Fibroblast of the aortic adventitia (primary cell): ENCODE data around the gene POU6F2. TPM values are rescaled to one million over a fixed set of nuclear protein-coding genes. Genes with fewer than 3 reads are reported as not detected.

Experiments
- DNase-seq: peaks from one replicate; pipeline ENCODE4 v3.0.0-alpha.2; 2010; ENCODE audit warnings: low read depth
- H3K4me3 ChIP-seq: 2 replicates; pipeline ENCODE4 v1.5.1; 2011; ENCODE audit warnings: low read depth, mild to moderate bottlenecking, control low read depth, low read length, moderate library complexity
- total RNA-seq: library from RNA; depleted of rRNA; stranded (reverse); fragments of >200 nt; gene quantifications from 2 replicates; pipeline ENCODE4 v1.2.3, GENCODE V29; 2012; ENCODE audit warnings: low replicate concordance
- TF ChIP-seq, protein P1 (sequence below): IDR thresholded peaks from 2 replicates; pipeline ENCODE4 v1.5.1; 2011; ENCODE audit warnings: mild to moderate bottlenecking, low read length, control low read depth, inconsistent platforms; ENCODE audit not compliant: insufficient read depth

POU6F2 gene
- total RNA-seq, 1 donor: not detected

DNA sequence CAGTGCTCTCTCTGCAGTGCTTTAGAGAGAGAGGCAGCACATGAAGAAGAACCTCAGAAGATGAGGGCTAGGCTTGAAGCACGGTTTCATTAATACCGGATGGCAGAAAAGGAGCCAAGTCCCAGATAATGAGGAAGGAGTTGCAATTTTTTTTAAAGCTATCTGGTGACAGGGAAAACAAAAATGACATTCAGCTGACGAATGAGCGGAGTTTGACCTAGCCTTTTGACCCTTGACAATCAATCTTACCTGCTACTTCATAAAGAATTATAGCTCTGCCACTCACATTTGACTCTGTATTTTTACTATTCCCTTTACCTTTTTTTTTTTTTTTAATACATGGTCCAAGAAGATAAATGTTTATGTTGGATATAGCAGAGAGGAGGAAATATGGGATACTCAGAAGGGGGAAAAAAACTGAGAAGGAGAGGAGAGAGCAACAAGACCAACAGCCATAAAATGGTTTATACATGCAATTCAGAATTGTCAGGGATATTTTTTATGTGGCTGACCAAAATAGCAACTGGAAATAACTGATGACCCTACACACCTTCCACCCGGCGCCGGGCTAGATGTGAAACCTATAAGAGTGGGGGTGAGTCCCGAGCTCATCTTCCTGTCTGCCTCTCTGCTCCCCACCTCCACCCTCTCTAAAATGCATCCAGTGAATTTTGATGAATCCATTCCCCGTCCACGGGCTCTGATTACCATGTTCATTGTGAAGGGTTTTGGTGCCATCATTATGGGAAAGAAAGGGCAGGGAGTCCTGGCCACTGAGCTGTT, 314.1 kb downstream of the POU6F2 start:
- H3K4me3 ChIP-seq: no peak overlapping the region
- TF ChIP-seq, protein P1, sequence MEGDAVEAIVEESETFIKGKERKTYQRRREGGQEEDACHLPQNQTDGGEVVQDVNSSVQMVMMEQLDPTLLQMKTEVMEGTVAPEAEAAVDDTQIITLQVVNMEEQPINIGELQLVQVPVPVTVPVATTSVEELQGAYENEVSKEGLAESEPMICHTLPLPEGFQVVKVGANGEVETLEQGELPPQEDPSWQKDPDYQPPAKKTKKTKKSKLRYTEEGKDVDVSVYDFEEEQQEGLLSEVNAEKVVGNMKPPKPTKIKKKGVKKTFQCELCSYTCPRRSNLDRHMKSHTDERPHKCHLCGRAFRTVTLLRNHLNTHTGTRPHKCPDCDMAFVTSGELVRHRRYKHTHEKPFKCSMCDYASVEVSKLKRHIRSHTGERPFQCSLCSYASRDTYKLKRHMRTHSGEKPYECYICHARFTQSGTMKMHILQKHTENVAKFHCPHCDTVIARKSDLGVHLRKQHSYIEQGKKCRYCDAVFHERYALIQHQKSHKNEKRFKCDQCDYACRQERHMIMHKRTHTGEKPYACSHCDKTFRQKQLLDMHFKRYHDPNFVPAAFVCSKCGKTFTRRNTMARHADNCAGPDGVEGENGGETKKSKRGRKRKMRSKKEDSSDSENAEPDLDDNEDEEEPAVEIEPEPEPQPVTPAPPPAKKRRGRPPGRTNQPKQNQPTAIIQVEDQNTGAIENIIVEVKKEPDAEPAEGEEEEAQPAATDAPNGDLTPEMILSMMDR: no peak
- no peak for DNase-seq

GRCh38 chr7:39293056-39293823, 315.5 kb downstream of the POU6F2 start:
- no peak overlapping the region for H3K4me3 ChIP-seq
- TF ChIP-seq, protein P1: no peak
- DNase-seq: no peak

DNA sequence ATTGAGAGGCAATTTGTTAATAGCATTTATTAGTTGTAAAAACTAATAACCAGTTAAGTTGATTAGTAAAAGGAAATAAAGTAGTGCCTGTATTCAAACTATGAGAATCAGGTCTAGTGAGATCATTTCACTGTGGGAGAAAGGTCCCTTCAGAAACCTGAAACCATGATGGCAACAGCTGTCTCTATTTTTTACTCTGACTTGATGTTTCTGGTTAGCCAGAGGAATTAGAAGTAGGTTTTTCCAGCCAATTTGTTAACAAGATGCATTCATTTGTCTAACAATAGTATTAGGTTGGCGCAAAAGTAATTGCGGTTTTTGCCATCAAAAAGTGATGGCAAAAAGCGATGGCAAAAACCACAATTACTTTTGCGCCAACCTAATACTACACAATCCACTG, 316.3 kb downstream of the POU6F2 start:
- TF ChIP-seq, protein P1: no peak
- H3K4me3 ChIP-seq: no peak overlapping the region
- no peak for DNase-seq

DNA sequence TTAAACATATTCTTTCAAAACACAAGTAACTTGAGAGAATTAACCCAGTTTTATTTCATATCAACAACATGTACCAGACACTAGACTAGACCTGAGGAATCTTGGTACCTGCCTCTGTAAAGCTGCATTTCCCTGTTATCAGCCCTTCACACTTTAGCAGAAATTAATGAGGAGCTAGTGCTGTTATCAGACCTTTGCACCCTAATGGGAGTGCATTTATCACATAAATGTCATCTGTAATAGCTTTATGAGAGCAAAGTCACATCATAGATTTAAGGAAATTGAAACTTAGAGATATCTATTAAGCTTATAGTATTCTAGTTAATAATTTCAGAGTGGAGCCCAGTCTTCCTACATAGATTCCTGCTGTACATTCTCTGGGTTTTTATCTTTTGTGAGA, 318.1 kb downstream of the POU6F2 start:
- TF ChIP-seq, protein P1: no peak
- DNase-seq: no peak
- H3K4me3 ChIP-seq: no peak overlapping the region

DNA sequence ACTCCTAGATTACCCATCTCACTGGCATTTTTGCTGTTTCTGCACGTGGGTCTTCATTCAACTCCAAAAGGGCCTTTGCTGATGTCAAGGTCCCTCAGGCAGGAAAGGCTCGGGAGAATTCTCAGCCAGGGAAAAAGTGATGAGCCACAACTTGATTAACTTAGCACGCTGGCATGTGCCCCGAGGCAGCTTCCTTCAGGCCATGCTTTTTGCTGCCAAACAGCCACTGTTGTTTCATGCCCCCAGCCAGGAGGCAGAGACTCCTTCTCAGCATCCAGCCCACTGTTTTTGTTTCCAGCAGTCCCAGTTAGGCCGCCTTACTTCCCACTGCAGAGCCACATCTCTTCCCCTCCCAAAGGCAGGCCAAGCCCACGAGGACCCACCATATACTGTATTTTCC, 322.0 kb downstream of the POU6F2 start:
- TF ChIP-seq, protein P1: no peak
- H3K4me3 ChIP-seq: no peak overlapping the region
- no peak for DNase-seq

DNA sequence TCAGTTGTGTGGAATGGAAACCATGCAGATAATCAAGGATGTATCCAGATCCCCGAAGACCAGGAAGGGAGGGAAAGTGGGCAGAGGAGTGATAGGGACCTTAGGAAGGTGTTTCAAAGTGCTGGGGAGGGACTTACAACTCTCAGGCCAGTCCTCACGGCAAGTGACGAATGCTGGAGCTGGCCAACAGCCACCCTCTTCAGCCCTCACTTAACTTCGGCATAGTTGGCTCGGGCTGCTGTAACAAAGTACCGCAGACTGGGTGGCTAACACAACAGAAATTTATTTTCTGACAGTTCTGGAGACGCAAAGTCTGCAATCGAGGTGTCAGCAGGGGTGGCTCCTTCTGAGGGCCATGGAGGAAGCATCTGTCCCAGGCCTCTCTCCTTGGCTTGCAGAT, 322.6 kb downstream of the POU6F2 start:
- TF ChIP-seq, protein P1: no peak
- H3K4me3 ChIP-seq: no peak overlapping the region
- no peak for DNase-seq
